GM23338 (cell line): ENCODE results near the gene NUDT5. TPM values are rescaled to one million over a fixed set of nuclear protein-coding genes. Genes with fewer than 3 reads are reported as not detected.

Source experiments
- ATAC-seq: fragments of 200-7000 bp; cut with Tn5 transposase; 3 replicates; pipeline ENCODE4 v1.9.1; 2020
- DNase-seq: peaks from one replicate; pipeline ENCODE4 v3.0.0-alpha.2; 2015; ENCODE audit warnings: low spot score
- H2AFZ ChIP-seq: fragments of 200-600 bp; sonication (generic); 2 replicates; pipeline ENCODE4 v1.8.0; 2016; ENCODE audit warnings: antibody characterized with exemption, mild to moderate bottlenecking, moderate library complexity
- H3F3A ChIP-seq: fragments of 200-600 bp; sonication (generic); replicated peaks from 2 replicates; pipeline ENCODE4 v1.8.0; 2017; ENCODE audit warnings: antibody characterized with exemption, mixed run types, low read depth
- H3K27ac ChIP-seq: fragments of 200-600 bp; sonication (generic); 2 replicates; pipeline ENCODE4 v1.6.1; 2016; ENCODE audit warnings: low read depth
- H3K27me3 ChIP-seq: fragments of 200-600 bp; sonication (generic); 2 replicates; pipeline ENCODE4 v1.8.0; 2016; ENCODE audit warnings: mild to moderate bottlenecking, mixed run types, moderate library complexity; ENCODE audit not compliant: insufficient read depth
- H3K36me3 ChIP-seq: fragments of 200-600 bp; sonication (generic); 2 replicates; pipeline ENCODE4 v1.8.0; 2016; ENCODE audit warnings: mild to moderate bottlenecking; ENCODE audit not compliant: insufficient read depth
- H3K4me1 ChIP-seq: fragments of 200-600 bp; sonication (generic); 2 replicates; pipeline ENCODE4 v1.8.0; 2016; ENCODE audit warnings: mild to moderate bottlenecking, moderate library complexity; ENCODE audit not compliant: insufficient read depth
- H3K4me2 ChIP-seq: fragments of 200-600 bp; sonication (generic); 2 replicates; pipeline ENCODE4 v1.7.1; 2017; ENCODE audit warnings: mixed run types
- H3K4me3 ChIP-seq: fragments of 200-600 bp; sonication (generic); 2 replicates; pipeline ENCODE4 v1.6.1; 2016; ENCODE audit warnings: mixed run types
- H3K79me2 ChIP-seq: fragments of 200-600 bp; sonication (generic); replicated peaks from 2 replicates; pipeline ENCODE4 v1.8.0; 2017; ENCODE audit warnings: mild to moderate bottlenecking; ENCODE audit not compliant: insufficient read depth
- H3K9me2 ChIP-seq: fragments of 200-600 bp; sonication (generic); 2 replicates; pipeline ENCODE4 v1.8.0; 2017; ENCODE audit not compliant: insufficient read depth
- H4K20me1 ChIP-seq: fragments of 200-600 bp; sonication (generic); replicated peaks from 2 replicates; pipeline ENCODE4 v1.8.0; 2017; ENCODE audit warnings: mild to moderate bottlenecking; ENCODE audit not compliant: insufficient read depth
- H3K27ac Mint-ChIP-seq: 2 replicates; pipeline ENCODE4 v1.8.0; 2020; ENCODE audit warnings: inconsistent platforms, mild to moderate bottlenecking, moderate library complexity, mixed read lengths
- H3K27me3 Mint-ChIP-seq: 3 replicates; pipeline ENCODE4 v1.8.0; 2022; ENCODE audit warnings: low read depth, mild to moderate bottlenecking, moderate library complexity, mixed read lengths, inconsistent platforms; ENCODE audit not compliant: insufficient read depth, poor library complexity
- H3K36me3 Mint-ChIP-seq: 3 replicates; pipeline ENCODE4 v1.8.0; 2021; ENCODE audit warnings: low read depth, mild to moderate bottlenecking, inconsistent platforms, moderate library complexity, mixed read lengths
- H3K4me1 Mint-ChIP-seq: 3 replicates; pipeline ENCODE4 v1.8.0; 2020; ENCODE audit warnings: mild to moderate bottlenecking, inconsistent platforms, mixed read lengths
- H3K4me3 Mint-ChIP-seq: 3 replicates; pipeline ENCODE4 v1.8.0; 2021; ENCODE audit warnings: moderate library complexity, mild to moderate bottlenecking, inconsistent platforms, mixed read lengths
- H3K9me3 Mint-ChIP-seq: 3 replicates; pipeline ENCODE4 v1.8.0; 2020; ENCODE audit warnings: moderate library complexity, mild to moderate bottlenecking, inconsistent platforms, mixed read lengths
- CREB1 ChIP-seq: fragments of 250-450 bp; sonication (Bioruptor Pico); IDR thresholded peaks from 2 replicates; pipeline ENCODE4 v1.5.0; 2020; ENCODE audit warnings: low read depth, mild to moderate bottlenecking, moderate library complexity
- CTCF ChIP-seq, 2 experiments: fragments of 200-600 bp in 1 of 2; sonication (generic) in 1 of 2; conservative IDR thresholded peaks; 2 replicates each; pipeline versions ENCODE4 v1.5.1 to v1.6.1; 2016 to 2017; ENCODE audit warnings: antibody characterized with exemption in 2 of 2, low read depth in 2 of 2, mild to moderate bottlenecking in 2 of 2, moderate library complexity in 1 of 2
- ETS1 ChIP-seq: IDR thresholded peaks from 2 replicates; pipeline ENCODE4 v1.6.1; 2016; ENCODE audit warnings: antibody characterized with exemption
- EZH2 ChIP-seq: fragments of 200-600 bp; sonication (generic); IDR thresholded peaks from one replicate; pipeline ENCODE4 v1.8.0; 2017; ENCODE audit warnings: antibody characterized with exemption, mild to moderate bottlenecking, low read depth; ENCODE audit not compliant: unreplicated experiment
- JUNB ChIP-seq: IDR thresholded peaks from one replicate; pipeline ENCODE4 v1.6.1; 2016; ENCODE audit warnings: antibody characterized with exemption; ENCODE audit not compliant: unreplicated experiment
- NANOG ChIP-seq: IDR thresholded peaks from 2 replicates; pipeline ENCODE4 v1.6.1; 2016; ENCODE audit warnings: antibody characterized with exemption, borderline replicate concordance
- REST ChIP-seq: IDR thresholded peaks from one replicate; pipeline ENCODE4 v1.6.1; 2018; ENCODE audit warnings: antibody characterized with exemption; ENCODE audit not compliant: unreplicated experiment
- STAT1 ChIP-seq: IDR thresholded peaks from one replicate; pipeline ENCODE4 v1.6.1; 2016; ENCODE audit warnings: antibody characterized with exemption; ENCODE audit not compliant: unreplicated experiment
- ZNF114 ChIP-seq: fragments of 250-450 bp; sonication (Bioruptor Pico); IDR thresholded peaks from 2 replicates; pipeline ENCODE4 v1.5.0; 2020; ENCODE audit warnings: mild to moderate bottlenecking, moderate library complexity
- ZNF331 ChIP-seq: fragments of 250-450 bp; sonication (Bioruptor Pico); IDR thresholded peaks from 2 replicates; pipeline ENCODE4 v1.5.0; 2020; ENCODE audit warnings: low read depth, mild to moderate bottlenecking, moderate library complexity
- polyA plus RNA-seq: library from polyadenylated mRNA; unstranded; fragments of >200 nt; fragmentation: Nextera tagmentation; extraction: Ambion mirVana; gene quantifications from 2 replicates; pipeline ENCODE4 v1.2.1, GENCODE V29; 2016
- total RNA-seq: library from RNA; depleted of rRNA; stranded (reverse); fragments of >200 nt; shearing (Covaris generic); gene quantifications from 2 replicates; pipeline ENCODE4 v1.2.3, GENCODE V29; 2014

Gene NUDT5
- total and polyA plus RNA-seq, 2 experiments from 2014 or later = 94.3 to 255 TPM

GRCh38 chr10:12243864-12244620 lies 48.4 kb upstream of the NUDT5 start (continued):
- TF ChIP-seq REST (no peak), JUNB (no peak), STAT1 (no peak), ZNF114 (CRISPR knock-in tag) (no peak), NANOG (no peak)

GRCh38 chr10:12241810-12242529 lies 46.3 kb upstream of the NUDT5 start:
- Histone ChIP-seq H3K4me1 (no peaks in the 10 kb centered on the region), H3K4me2 (no peak overlapping the region), H3K9me2 (no peaks in the 10 kb centered on the region), H2AFZ (no peak overlapping the region), H3K27ac (no peak overlapping the region), H3K36me3 (peaks cover 31% of the 10 kb centered on the region), H3K27me3 (no peaks in the 10 kb centered on the region), H3F3A (no peaks in the 10 kb centered on the region), H3K79me2 (peaks cover 28% of the 10 kb centered on the region), H3K4me3 (no peak overlapping the region), H4K20me1 (peaks cover 5% of the 10 kb centered on the region; the same call in 1 of the 2 replicates)
- no peak overlapping the region for H3K4me3 Mint-ChIP-seq
- H3K36me3 Mint-ChIP-seq = peaks cover 74% of the 10 kb centered on the region
- H3K9me3 Mint-ChIP-seq = no peaks in the 10 kb centered on the region
- ATAC-seq (no peak), DNase-seq (no peak)
- peaks cover 4% of the 10 kb centered on the region for H3K27me3 Mint-ChIP-seq
- H3K27ac Mint-ChIP-seq = no peak overlapping the region
- no peaks in the 10 kb centered on the region for H3K4me1 Mint-ChIP-seq
- TF ChIP-seq CREB1 (CRISPR knock-in tag) (no peak), EZH2 (no peak), JUNB (no peak)

- 0 out of 2 replicates have a peak, but pooled peaks cover 4% of the 10 kb centered on the region for H3F3A ChIP-seq
- no peaks in the 10 kb centered on the region for H3K4me1 ChIP-seq
- H3K27ac ChIP-seq = no peak overlapping the region
- peaks cover 47% of the 10 kb centered on the region for H3K36me3 ChIP-seq
- DNase-seq (no peak), ATAC-seq (no peak)
- Mint-ChIP-seq H3K9me3 (no peaks in the 10 kb centered on the region), H3K27ac (no peak overlapping the region; the same call in 1 of the 2 replicates), H3K4me3 (no peak overlapping the region), H3K27me3 (no peaks in the 10 kb centered on the region), H3K4me1 (no peaks in the 10 kb centered on the region), H3K36me3 (peaks cover 73% of the 10 kb centered on the region)
- no peak overlapping the region for H2AFZ ChIP-seq
- peaks cover 5% of the 10 kb centered on the region; the same call in 1 of the 2 replicates for H4K20me1 ChIP-seq
- H3K79me2 ChIP-seq = peaks cover 28% of the 10 kb centered on the region
- H3K9me2 ChIP-seq = no peaks in the 10 kb centered on the region
- no peaks in the 10 kb centered on the region for H3K27me3 ChIP-seq
- H3K4me3 ChIP-seq = no peak overlapping the region
- H3K4me2 ChIP-seq = no peak overlapping the region
- no peak for TF ChIP-seq REST
- no peak for TF ChIP-seq EZH2
- no peak for TF ChIP-seq STAT1
- TF ChIP-seq ZNF331 (CRISPR knock-in tag) = no peak
- TF ChIP-seq CTCF (conservative IDR thresholded peaks at IDR 0.05; ENCODE audit: low read depth in 2 of 2) = no peak
- TF ChIP-seq CREB1 (CRISPR knock-in tag) = no peak
- TF ChIP-seq ZNF114 (CRISPR knock-in tag) = no peak
- no peak for TF ChIP-seq ETS1
- no peak for TF ChIP-seq JUNB
Observed at GRCh38 chr10:12238821-12239220, 43.1 kb upstream of the NUDT5 start.
